AG08395 (cell line): ENCODE data around the gene GRIN3B.
"Not testable (repeated sequence)": the region's sequence is repeated elsewhere in the genome, so short reads cannot be mapped to it uniquely, and the experiment has no call there.

Experiments
- DNase-seq: peaks from one replicate; pipeline ENCODE4 v3.0.0; 2012; ENCODE audit warnings: mixed read lengths, low spot score

Gene GRIN3B, protein sequence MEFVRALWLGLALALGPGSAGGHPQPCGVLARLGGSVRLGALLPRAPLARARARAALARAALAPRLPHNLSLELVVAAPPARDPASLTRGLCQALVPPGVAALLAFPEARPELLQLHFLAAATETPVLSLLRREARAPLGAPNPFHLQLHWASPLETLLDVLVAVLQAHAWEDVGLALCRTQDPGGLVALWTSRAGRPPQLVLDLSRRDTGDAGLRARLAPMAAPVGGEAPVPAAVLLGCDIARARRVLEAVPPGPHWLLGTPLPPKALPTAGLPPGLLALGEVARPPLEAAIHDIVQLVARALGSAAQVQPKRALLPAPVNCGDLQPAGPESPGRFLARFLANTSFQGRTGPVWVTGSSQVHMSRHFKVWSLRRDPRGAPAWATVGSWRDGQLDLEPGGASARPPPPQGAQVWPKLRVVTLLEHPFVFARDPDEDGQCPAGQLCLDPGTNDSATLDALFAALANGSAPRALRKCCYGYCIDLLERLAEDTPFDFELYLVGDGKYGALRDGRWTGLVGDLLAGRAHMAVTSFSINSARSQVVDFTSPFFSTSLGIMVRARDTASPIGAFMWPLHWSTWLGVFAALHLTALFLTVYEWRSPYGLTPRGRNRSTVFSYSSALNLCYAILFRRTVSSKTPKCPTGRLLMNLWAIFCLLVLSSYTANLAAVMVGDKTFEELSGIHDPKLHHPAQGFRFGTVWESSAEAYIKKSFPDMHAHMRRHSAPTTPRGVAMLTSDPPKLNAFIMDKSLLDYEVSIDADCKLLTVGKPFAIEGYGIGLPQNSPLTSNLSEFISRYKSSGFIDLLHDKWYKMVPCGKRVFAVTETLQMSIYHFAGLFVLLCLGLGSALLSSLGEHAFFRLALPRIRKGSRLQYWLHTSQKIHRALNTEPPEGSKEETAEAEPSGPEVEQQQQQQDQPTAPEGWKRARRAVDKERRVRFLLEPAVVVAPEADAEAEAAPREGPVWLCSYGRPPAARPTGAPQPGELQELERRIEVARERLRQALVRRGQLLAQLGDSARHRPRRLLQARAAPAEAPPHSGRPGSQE

DNA sequence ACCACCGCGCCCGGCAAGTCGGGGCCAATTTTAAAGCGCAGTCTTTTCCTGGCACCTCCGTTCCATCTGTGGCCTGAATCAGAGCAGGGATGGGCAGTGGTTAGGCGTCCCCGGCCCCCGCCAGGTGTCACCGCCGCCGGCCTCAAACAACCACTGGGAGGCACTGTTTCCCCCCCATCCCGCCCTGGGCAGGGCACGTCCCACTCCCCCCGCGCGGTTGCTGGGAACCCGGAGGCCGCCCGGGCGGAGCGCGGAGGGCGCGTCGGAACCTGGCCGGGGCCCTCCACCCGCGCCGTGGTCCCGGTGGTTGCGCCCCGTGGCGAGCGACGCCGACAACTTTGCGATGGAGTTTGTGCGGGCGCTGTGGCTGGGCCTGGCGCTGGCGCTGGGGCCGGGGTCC is at the start of gene GRIN3B:
Gene GRIN3B, plus strand, starts transcription at position 325 of the 400 bp plus-strand sequence. Its CDS starts 19 bp downstream, at position 344.
- DNase-seq = peak; percentile 79

DNA sequence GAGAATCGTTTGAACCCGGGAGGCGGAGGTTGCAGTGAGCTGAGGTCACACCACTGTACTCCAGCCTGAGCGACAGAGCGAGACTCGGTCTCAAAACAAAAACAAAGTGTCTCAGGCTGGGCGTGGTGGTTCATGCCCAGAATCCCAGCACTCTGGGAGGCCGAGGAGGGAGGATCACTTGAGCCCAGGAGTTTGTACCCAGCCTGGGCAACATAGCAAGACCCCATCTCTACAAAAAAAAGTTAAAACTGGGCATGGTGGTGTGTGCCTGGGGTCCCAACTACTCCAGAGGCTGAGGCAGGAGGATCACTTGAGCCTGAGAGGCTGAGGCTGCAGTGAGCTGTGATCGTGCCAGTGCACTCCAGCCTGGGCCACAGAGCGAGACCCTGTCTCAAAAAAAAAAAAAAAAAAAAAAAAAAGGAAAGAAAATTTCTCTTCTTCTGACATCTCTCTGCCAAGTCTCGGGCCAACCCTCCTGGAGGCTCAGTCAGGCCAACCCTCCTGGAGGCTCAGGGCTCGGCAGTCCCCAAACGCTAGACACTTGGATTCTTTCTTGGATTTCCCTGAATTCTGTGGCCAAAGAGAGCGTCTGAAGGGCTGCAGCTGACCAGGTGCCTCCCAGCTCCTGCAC is 48.1 kb upstream of the GRIN3B start:
- DNase-seq = no peak

DNA sequence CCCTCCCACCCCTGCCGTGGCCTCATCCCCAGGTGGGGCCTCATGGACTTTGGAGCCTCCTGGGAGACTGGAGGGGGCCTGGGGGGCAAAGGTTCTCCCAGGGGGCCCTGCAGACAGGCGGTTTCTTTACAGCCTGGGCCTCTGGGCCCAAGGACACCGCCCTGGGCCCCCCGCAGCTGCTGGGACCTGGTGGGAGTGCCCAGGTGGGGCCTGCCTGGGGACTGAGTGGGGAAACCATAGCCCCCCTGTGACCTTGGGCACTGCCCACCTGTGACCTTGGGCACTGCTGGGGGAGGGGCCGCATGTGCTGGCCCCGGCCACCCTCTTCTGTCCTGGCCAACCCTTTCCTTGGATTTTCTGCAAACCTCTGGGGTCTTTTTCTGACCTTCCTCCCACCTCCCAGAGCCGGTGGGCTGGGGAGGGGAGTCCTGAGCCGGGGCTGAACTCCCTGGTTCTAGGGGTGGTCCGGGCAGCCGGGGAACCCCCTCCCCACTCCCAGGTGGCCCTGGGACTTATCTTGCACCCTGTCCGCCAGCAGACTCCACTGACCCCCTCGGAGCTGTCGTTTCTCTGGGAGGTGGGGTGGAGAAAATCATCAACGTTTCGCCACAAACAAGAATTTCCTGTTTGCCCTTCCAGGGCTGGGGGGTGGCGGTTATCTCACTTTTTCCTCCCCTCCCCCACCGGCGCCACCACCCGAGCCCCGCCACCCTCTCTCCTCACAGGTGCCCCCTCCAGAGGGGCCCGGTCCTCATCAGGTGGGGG is 47.4 kb upstream of the GRIN3B start:
- DNase-seq = no peak

DNA sequence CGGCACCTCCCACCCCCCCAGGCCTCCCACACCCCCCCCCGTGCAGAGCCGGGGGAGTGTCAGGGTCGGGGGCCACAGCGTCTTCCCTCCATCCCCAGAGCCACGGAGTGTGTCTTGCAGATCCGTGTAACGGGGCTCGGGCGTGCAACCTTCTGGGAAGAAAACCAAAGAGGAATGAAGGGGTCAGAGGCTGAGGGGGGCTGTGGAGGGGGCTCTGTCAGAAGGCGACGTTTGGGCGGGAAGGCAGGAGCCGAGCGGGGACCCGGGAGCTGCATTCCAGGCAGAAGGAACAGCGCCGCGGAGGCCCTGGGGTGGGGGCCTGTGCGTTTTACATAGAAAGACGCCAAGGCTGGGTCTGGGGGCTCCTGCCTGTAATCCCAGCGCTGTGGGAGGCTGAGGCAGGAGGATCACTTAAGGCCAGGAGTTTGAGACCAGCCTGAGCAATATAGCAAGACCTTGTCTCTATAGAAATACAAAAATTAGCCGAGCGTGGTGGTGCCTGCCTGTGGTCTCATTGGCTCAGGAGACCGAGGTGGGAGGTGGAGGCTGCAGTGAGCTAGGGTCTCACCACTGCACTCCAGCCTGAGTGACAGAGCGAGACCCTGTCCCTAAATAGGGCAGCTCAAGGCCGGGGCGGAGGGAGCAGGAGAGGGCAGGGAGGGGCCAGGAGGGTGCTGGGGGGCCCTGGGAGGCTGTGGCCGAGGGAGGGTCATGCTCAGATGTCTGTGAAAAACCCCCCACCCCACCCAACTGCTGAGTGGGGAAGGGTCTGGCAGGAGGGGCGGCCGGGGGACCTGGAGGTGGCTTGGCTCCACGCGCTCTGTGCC is 46.6 kb upstream of the GRIN3B start:
- no peak for DNase-seq

DNA sequence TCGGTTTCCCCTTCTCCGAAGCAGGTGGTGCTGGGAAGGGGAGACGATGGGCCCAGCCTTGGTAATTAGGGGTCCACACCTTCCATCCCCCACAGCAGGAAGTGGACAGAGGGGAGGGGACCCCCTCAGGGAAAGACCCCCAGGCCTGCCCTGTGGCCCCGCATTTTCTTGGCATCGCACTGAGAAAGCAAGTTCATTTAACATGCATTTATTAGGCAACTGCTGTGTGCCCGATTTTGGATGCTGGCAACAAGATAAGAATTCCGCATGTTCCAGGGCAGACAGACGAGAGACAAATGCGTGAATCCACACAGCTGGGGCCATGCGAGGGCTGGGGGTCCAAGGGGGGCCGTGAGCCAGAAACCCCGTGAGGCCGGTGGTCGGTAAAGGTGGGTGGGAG is 45.9 kb upstream of the GRIN3B start:
- no peak for DNase-seq

DNA sequence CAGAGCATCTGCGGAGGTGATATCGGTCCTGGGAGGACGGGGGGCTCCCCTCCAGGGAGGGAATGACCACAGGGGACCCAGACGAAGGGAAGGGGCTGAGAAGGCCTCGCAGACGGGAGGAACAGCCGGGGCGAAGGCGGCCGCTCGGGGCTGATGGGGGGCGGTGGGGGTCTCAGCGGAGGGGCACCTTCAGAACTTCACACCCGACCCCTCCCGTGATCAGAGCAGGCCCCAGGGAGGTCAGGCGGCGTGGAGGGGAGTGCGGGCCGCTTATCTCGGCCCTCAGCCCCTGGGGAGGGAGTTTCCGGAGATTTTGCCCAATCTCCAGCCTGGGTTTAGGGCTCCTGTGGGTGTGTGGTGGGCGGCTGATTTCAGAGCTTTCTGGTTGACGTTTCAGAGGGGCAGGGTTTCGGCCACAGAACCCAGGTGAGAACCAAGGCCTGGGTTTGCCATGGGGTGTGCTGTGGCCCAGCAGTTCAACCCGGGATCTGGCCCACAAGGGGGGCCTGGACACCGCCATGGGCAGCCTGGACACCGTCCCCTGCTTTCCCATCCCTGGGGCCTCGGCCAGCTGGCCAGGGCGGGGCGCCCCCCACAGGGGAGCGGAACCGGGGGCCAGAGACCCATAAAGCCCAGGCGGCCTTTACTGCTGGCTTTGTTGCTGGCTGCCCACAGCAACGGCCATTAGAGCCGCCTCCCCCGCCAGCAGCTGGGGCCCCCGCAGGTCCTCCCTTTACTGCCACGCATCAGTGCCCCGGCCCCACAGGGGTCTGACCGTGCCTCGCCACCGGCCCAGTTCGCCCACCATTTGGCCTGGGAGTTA is 45.3 kb upstream of the GRIN3B start:
- no peak for DNase-seq

DNA sequence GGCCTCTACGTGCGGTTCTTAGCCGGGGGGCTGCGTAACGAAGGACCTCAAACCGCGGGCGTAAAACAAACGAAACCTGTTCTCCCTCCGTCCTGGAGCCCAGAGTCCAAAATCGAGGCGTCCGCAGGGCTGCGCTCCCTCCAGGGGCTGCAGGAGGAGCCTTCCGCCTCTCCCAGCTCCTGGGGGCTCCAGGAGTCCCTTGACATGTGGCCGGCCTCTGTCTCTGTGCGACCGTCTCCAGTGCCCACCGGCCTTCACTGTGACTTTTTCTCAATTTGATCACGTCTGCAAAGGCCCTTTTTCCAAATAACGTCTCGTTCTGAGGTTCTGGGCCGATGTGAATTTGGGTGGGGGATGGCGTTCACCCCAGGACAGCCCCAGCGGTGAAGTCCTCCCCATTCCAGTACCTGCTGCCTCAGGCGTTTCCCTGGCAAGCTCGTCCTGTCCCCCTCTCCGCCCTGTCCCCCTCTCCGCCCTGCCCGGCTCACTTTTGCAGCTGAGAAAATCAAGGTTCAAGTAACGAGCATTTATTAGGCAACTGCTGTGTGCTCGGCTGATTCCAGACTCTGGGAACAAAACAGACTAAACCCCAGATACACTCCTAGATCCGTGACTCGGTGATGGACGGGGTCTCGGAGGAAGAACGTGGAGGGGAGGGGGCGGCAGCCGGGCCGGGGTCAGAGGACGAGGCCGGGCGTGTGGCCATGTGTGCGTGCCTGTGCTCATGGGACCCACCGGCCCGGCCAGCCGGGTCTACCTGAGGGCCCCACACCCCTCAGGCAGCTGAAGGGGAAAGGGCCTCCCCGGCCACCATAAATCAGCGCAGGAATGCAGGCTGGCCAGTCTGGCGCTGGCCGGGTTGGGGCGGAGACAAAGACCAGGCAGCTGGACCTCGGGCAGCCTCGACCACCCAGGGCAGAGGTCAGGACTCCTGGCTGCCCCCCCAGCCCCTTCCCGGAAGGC is 44.1 kb upstream of the GRIN3B start:
- no peak for DNase-seq

DNA sequence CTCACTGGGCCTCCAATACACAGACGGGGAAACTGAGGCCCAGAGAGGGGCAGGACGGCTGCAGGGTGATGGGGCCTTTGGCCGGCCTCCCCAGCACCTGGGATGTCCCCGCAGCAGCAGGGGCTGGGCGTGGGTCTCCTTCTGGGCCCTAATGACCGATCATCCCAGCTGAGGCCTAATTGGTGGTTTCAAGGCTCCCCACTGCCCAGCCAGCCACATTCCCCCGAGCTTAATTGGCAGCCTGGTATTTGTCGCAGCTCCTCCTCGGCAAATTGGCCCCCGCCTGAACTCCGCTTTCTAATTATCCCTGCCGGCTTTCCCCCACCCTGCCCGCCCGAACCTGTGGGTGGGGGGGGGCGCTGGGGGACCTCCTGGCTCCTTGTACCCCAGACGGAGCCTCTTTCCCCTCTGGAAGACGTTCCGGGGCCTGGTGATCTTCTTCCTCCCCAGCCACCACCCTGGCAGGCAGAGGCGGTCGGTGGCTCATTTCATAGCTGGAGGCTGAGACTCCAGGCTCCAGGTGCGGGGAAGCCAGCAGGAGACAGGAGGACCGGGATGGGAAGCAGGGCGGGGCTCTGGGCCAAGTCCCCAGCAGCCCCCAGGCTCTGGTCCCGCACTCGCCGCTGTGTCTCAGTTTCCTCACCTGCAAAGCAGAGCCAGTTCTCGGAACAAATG is 43.3 kb upstream of the GRIN3B start:
- peak; percentile 79 for DNase-seq

DNA sequence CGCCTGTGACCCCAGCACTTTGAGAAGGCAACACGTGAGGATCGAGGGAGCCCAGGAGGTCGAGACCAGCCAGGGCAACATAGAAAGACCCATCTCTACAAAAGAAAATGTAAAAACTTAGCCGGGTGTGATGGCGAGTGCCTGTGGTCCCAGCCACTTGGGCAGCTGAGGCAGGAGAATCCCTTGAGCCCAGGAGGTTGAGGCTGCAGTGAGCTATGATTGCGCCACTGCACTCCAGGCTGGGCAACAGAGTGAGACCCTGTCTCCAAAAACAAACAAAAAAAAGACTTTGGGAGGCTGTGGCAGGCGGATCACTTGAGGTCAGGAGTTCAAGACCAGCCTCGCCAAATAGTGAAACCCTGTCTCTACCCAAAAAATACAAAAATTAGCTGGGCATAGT is 42.6 kb upstream of the GRIN3B start:
- DNase-seq = not testable (repeated sequence)

DNA sequence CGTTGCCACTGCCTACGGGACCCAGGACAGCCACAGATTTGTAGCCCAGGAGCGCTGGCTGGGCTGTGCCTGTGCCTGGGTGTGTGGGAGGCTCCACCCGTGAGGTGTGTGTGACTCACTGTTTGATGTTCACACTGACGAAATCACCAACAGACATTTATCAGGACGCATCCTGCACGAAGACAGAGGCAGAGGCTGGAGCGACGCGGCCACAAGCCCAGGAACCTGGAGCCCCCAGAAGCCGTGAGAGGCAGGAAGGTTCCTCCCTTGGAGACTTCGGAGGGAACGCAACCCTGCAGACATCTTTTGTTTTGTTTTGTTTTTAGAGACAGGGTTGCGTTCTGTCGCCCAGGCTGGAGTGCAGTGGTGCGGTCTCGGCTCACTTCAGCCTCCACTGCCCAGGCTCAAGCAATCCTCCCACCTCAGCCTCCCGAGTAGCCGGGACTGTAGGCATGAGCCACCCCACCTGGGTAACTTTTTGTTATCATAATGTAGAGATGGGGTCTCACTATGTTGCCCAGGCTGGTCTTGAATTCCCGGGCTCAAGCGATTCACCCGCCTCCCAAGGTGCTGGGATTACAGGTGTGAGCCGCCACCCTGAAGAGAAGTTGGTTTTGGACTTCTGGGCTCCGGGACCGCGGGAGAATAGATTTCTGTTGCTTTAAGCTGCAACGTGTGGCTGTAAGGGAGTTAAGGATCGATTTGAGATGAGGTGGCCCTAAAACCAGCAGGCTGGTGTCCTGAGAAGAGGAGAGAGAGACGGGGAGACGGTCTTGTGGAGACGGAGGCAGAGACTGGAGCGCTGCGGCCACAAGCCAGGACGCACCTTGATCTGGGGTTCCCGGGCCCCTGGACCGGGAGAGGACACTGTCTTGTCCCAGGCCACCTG is 41.0 kb upstream of the GRIN3B start:
- no peak for DNase-seq

DNA sequence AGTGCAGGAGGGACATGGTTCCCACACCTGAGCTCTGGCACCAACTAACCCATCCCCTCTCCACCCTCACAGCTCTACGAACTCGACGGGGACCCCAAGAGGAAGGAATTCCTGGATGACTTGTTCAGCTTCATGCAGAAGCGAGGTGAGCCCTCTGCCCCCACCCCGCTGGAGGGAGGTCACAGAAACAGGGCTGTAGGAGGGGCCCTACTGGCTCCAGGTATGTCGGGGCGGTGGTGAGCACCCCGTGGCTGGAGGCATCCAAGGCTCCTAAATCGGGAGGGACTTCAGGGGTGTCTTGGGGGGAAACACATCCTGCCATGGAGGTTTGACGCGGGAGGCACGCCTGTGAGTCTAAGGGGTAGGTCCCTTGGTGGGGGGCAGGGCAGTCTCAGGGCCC is 40.2 kb upstream of the GRIN3B start:
- DNase-seq = no peak

DNA sequence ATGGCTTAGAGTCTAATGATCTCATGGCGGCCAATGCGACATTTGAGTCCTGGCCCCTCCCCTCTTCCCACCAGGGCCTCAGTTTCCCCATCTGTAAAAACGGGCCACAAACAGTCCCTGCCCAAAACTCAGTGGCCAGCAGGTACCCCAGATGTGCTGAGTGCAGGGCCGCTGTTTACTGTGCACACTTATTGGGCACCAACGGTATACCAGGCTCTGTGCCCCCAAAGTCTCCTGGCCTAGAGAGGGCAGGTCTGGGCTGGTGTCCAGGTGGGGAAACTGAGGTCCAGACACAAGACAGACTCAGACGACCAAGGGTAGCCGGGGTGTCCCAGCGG is 39.6 kb upstream of the GRIN3B start:
- DNase-seq = no peak

DNA sequence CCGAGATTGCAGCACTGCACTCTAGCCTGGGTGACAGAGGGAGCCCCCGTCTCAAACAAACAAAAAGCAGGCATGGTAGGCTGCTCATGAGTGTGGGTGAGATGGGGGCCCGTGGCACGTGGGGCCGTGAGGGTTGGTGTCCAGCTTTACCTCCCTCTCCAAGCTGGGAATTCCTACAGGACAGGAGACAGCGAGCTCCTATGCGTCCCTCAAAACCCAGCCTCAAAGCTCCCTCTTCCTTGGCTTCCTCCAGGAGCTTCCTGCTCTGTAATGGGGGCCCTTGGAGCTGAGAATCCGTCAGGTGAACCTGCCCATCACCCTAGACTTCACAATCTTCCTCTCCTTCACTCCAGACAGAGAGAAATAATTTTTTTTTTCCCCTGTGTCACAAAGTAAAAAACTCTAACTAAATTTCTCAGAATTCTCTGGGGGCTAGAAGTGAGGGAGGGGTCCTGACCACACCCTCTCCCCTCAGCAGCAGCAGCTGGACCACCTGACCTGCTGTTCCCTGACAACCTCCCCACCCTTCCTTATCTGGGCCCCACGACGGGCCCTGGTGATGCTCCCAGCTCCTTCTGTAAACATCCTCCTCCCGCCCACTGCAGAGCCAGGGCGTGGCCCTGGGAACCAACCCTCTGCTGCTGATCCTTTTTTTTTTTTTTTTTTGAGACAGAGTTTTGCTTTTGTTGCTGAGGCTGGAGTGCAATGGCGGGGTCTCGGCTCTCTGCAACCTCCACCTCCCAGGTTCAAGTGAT is 38.2 kb upstream of the GRIN3B start:
- DNase-seq = peak; percentile 47

DNA sequence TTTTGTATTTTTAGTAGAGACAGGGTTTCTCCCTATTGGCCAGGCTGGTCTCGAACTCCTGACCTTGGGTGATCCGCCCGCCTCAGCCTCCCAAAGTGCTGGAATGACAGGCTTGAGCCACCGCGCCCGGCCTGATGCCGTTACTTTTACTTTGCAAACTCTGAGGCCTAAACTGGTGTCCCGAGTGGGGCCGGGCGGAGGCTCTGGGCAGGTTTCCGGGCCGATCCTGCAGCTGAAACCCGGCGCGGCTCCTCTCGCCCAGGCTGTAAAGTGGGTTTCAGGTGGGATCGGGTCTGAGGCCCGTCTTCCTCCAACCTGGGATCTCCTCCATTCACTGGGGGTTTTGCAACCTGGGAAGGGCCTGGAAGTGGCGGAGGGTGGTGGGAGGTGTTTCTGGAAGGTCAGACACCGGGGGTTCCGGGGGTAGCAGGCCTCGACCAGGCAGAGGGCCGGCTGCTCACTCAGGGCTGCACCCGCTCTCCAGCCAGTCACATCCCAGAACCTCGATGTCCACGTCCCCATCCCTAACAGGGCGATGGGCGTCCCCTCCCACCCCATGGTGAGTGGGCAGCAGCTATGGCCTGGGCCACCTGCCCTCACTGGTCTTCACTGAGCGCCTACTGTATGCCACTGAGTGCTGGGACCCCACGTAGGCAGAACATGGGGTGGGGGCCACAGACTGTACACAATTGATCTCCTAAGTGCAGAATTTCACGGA is 37.4 kb upstream of the GRIN3B start:
- no peak for DNase-seq

DNA sequence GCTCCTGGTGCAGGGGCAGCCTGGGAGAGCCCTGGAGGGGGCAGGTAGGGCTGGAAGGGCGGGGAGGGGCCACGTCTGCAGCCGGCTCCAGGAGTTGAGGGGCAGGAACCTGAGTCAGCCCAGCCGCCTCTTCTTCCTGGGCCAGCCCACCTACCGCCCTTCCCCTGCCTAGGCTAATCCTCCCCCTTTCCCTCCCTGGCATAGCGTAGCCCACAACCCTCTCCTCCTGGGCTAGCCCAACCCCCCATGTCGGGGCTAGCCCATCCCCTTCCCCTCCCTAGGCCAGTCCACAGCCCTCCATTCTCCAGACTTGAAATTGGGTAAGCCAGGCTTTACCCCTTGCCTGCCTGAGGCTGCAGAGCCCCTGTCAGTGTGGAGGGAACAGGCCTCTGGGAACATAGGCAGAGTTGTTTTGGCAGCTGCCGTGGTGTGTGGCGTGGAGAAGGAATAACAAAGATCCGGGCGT is 36.7 kb upstream of the GRIN3B start:
- no peak for DNase-seq

DNA sequence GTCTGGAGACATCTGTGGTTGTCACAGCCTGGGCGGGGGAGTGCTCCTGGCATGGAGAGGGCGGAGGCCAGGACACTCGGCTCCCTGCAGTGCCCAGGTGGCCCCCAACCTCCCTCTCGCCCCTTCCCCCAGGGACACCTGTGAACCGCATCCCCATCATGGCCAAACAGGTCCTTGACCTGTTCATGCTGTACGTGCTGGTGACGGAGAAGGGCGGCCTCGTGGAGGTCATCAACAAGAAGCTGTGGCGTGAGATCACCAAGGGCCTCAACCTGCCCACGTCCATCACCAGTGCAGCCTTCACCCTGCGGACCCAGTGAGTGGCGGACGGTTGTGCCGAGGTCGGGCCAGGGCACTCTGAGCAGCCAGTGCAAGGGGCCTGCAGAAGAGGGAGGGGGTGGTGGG is 36.1 kb upstream of the GRIN3B start:
- no peak for DNase-seq
